Measurements from ENCODE around the gene MEF2C.

The MEF2C gene

GRCh38 chr5:88758184-88758583 is 124.8 kb downstream of the MEF2C start:
- no peak for TF ChIP-seq CTCF (IDR thresholded peaks at IDR 0.05; ENCODE audit: control insufficient read depth, extremely low read depth, insufficient read depth)
- DNase-seq (ENCODE audit: low read depth), result no peak
- no peak overlapping the region for H3K4me3 ChIP-seq (ENCODE audit: low read depth, low read length)

- H3K4me3 ChIP-seq (ENCODE audit: low read depth, low read length), result no peak overlapping the region
- DNase-seq (ENCODE audit: low read depth), result no peak
- no peak for TF ChIP-seq CTCF (IDR thresholded peaks at IDR 0.05; ENCODE audit: control insufficient read depth, extremely low read depth, insufficient read depth)
These were observed 126.0 kb downstream of the MEF2C start for GRCh38 chr5:88756953-88757352.

- H3K4me3 ChIP-seq (ENCODE audit: low read depth, low read length), result no peak overlapping the region
- DNase-seq (ENCODE audit: low read depth), result no peak
- TF ChIP-seq CTCF (IDR thresholded peaks at IDR 0.05; ENCODE audit: control insufficient read depth, extremely low read depth, insufficient read depth), result no peak
These were observed 134.3 kb downstream of the MEF2C start for GRCh38 chr5:88748666-88749065.

GRCh38 chr5:88746438-88746882 is 136.5 kb downstream of the MEF2C start:
- no peak overlapping the region for H3K4me3 ChIP-seq (ENCODE audit: low read depth, low read length)
- no peak for TF ChIP-seq CTCF (IDR thresholded peaks at IDR 0.05; ENCODE audit: control insufficient read depth, extremely low read depth, insufficient read depth)
- DNase-seq (ENCODE audit: low read depth), result no peak

- TF ChIP-seq CTCF (IDR thresholded peaks at IDR 0.05; ENCODE audit: control insufficient read depth, extremely low read depth, insufficient read depth), result no peak
- DNase-seq (ENCODE audit: low read depth), result no peak
- no peak overlapping the region for H3K4me3 ChIP-seq (ENCODE audit: low read depth, low read length)
These were observed 137.8 kb downstream of the MEF2C start for GRCh38 chr5:88745093-88745696.

- H3K4me3 ChIP-seq (ENCODE audit: low read depth, low read length), result no peak overlapping the region
- no peak for DNase-seq (ENCODE audit: low read depth)
- no peak for TF ChIP-seq CTCF (IDR thresholded peaks at IDR 0.05; ENCODE audit: control insufficient read depth, extremely low read depth, insufficient read depth)
These were observed 139.7 kb downstream of the MEF2C start for GRCh38 chr5:88743231-88743834.

- no peak for TF ChIP-seq CTCF (IDR thresholded peaks at IDR 0.05; ENCODE audit: control insufficient read depth, extremely low read depth, insufficient read depth)
- no peak for DNase-seq (ENCODE audit: low read depth)
- H3K4me3 ChIP-seq (ENCODE audit: low read depth, low read length), result no peak overlapping the region
These were observed 141.0 kb downstream of the MEF2C start for GRCh38 chr5:88741964-88742363.

All from LNCaP clone FGC (cell line).